Liver (tissue), 3 donors: Measurements from ENCODE around the gene GPBP1L1.

Experiments used
- ATF3 ChIP-seq: IDR thresholded peaks from 2 replicates; pipeline ENCODE4 v1.6.1; 2016; ENCODE audit warnings: antibody characterized with exemption
- CTCF ChIP-seq: fragments of 150-350 bp; IDR thresholded peaks from 2 replicates; pipeline ENCODE4 v1.5.1; 2017; ENCODE audit warnings: improper control_type of control experiment, low read depth, low read length; ENCODE audit not compliant: missing input control
- FOXA1 ChIP-seq: IDR thresholded peaks from 2 replicates; pipeline ENCODE4 v1.6.1; 2016; ENCODE audit warnings: antibody characterized with exemption
- GABPA ChIP-seq, 2 donors: IDR thresholded peaks in 1 of 2; conservative IDR thresholded peaks in 1 of 2; 2 replicates each; pipeline ENCODE4 v1.6.1; 2016; ENCODE audit warnings: antibody characterized with exemption in 2 of 2, mild to moderate bottlenecking in 1 of 2, moderate library complexity in 1 of 2
- HNF4G ChIP-seq: IDR thresholded peaks from 2 replicates; pipeline ENCODE4 v1.6.1; 2016; ENCODE audit warnings: antibody characterized with exemption
- JUND ChIP-seq, 2 donors: IDR thresholded peaks; 2 replicates each; pipeline ENCODE4 v1.6.1; 2016; ENCODE audit warnings: antibody characterized with exemption in 2 of 2
- MAX ChIP-seq: IDR thresholded peaks from 2 replicates; pipeline ENCODE4 v1.6.1; 2016; ENCODE audit warnings: antibody characterized with exemption
- RAD21 ChIP-seq, 2 donors: IDR thresholded peaks; 2 replicates each; pipeline ENCODE4 v1.6.1; 2016; ENCODE audit warnings: antibody characterized with exemption in 2 of 2, mild to moderate bottlenecking in 2 of 2
- REST ChIP-seq: IDR thresholded peaks from 2 replicates; pipeline ENCODE4 v1.6.1; 2016; ENCODE audit warnings: antibody characterized with exemption, mild to moderate bottlenecking
- RXRA ChIP-seq, 2 donors: IDR thresholded peaks; 2 replicates each; pipeline ENCODE4 v1.6.1; 2017 to 2018; ENCODE audit warnings: antibody characterized with exemption in 2 of 2, mild to moderate bottlenecking in 1 of 2
- TAF1 ChIP-seq: conservative IDR thresholded peaks from 2 replicates; pipeline ENCODE4 v1.6.1; 2016; ENCODE audit warnings: antibody characterized with exemption, mild to moderate bottlenecking
- YY1 ChIP-seq: IDR thresholded peaks from 2 replicates; pipeline ENCODE4 v1.6.1; 2016; ENCODE audit warnings: antibody characterized with exemption, mild to moderate bottlenecking
- donor health status: healthy.
- donor health status: healthy.

- no peak for TF ChIP-seq YY1
- no peak for TF ChIP-seq CTCF
- no peak for TF ChIP-seq REST
- TF ChIP-seq RXRA (IDR thresholded peaks at IDR 0.05), result no peak
- TF ChIP-seq RAD21 (IDR thresholded peaks at IDR 0.05), result no peak
- TF ChIP-seq HNF4G, result no peak
- no peak for TF ChIP-seq TAF1
- no peak for TF ChIP-seq GABPA (IDR thresholded peaks at IDR 0.05 in 1 of 2, conservative IDR thresholded peaks at IDR 0.05 in 1 of 2)
- no peak for TF ChIP-seq JUND (IDR thresholded peaks at IDR 0.05)
- no peak for TF ChIP-seq FOXA1
- no peak for TF ChIP-seq ATF3
- TF ChIP-seq MAX, result no peak
These were observed 63.6 kb downstream of the GPBP1L1 start for GRCh38 chr1:45622524-45623394.
